ENCODE measurements around the gene ADH1B. TPM values are rescaled to one million over a fixed set of nuclear protein-coding genes. Genes with fewer than 3 reads are reported as not detected.

ADH1B gene
- total RNA-seq, 1 experiment from 2014 or later: not detected

DNA sequence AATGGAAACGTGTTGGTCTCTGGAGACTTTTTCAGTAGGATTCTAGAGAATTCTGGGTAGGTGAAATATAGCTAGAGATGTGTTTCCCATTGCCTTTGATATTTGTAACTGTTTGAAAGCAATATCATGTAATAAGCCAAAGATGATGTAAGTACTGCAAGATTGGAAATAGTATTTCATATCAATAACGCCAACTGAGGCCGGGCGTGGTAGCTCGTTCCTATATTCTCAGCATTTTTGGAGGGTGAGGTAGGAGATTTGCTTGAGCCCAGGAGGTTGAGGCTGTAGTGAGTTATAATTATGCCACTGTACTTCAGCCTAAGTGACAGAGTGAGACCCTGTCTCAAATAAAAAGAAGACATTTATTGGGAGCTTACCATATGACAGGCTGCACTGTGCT is 39.9 kb downstream of the ADH1B start:
- in situ Hi-C loops (cut with HindIII; ENCODE audit: low pct_unique_long_range_greater_than_20kb, low sequenced_read_pairs): no loop called here
- DNase-seq (ENCODE audit: low read depth, low spot score): no peak

DNA sequence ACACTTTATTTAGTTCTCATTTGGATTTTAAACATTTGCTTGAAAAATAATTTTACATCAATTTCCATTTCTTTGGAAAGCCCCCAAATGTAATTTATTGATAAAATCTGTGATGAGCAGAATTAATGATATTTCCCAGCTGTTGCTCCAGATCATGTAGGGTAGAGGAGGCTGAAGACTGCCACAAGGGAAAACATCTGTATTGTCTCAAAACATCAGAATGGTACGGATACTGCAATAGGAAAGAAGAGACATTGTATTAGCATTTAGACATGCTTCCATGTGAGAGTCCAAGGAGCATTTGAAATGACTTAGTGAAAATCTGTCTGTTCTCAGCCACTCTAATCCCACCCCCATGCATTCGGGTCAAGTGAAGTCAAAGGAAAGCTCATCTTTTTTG is 44.8 kb downstream of the ADH1B start:
- in situ Hi-C loops (cut with HindIII; ENCODE audit: low pct_unique_long_range_greater_than_20kb, low sequenced_read_pairs): no loop called here
- no peak for DNase-seq (ENCODE audit: low read depth, low spot score)

DNA sequence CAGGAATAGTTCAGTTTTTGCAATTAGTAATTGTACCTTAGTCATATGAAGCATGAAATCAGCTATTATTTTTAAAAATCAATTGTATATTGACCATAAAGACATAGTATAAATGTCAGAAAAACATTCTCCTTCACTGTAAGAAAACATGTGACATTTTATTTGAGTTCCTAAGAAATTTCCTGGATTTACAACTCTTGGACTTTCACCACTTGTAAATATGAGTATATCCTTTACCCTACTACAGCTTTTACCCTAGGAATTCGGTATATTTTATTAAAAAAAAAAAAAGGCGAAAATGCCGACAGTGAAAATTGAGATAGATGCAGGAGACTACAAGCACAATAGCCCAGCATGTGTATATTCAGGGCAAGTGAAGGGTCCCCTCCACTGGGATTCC is 45.3 kb downstream of the ADH1B start:
- no peak for DNase-seq (ENCODE audit: low read depth, low spot score)
- in situ Hi-C loops (cut with HindIII; ENCODE audit: low pct_unique_long_range_greater_than_20kb, low sequenced_read_pairs): no loop called here

DNA sequence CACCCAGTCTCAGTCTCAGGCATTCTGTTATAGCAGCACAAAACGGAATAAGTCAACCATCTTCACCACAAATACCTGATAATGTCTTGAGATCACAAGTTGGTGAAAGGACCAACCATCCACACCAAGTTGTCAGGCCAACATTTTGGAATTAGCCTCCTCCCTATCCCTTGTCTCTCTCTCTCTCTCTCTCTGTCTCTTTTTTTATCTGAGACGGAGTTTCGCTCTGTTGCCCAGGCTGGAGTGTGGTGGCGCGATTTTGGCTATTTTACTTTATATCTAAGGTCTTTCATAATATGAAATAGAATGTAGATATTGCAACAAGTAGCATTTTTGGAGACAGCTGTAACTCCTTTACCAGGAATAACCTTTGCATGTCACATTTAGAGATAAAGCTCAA is 46.2 kb downstream of the ADH1B start:
- no peak for DNase-seq (ENCODE audit: low read depth, low spot score)

DNA sequence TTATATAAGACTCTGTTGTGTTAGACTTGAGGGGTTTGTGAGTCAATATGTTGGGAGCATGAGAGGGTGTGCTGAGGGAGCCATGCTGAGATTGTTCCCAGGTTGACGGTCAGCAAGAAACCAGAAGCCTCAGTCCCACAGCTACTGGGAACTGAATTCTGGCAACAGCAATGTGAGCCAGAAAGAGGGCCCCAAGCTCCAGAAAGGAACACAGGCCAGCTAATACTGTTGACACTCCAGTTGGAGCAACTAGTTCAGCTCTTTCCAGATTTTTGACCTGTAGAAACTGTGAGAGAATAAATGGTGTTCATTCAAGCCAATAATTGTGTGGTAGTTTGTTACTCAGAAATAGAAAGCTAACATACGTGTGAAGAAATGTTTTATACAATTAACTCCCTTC is 47.5 kb downstream of the ADH1B start:
- DNase-seq (ENCODE audit: low read depth, low spot score): no peak
- in situ Hi-C loops (cut with HindIII; ENCODE audit: low pct_unique_long_range_greater_than_20kb, low sequenced_read_pairs): no loop called here

More for the DNA sequence above, 46.2 kb downstream of the ADH1B start:
- in situ Hi-C loops (cut with HindIII; ENCODE audit: low pct_unique_long_range_greater_than_20kb, low sequenced_read_pairs): no loop called here

DNA sequence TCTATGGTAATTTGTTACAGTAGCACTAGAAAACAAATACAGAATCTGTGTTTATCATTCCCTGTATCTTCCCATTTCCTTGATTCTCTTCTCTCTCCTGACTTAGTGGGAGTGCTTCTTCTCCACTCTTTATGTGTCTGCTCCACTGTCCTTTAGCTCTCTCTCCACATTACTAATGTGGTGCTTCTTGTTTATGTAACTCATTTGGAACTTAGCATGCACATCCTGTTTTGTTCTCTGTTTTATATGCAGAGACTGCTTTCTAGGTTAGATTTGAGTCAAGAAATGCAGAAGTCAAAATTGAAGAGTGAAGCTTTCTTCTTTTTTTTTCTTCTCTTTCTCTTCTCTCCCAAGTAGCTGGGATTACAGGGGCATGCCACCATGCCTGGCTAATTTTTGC is 56.3 kb downstream of the ADH1B start:
- in situ Hi-C loops (cut with HindIII; ENCODE audit: low pct_unique_long_range_greater_than_20kb, low sequenced_read_pairs): no loop called here
- DNase-seq (ENCODE audit: low read depth, low spot score): no peak

Other genes starting within 250 kb of the ADH1B start
- gene ADH5, start 232.6 kb downstream of the ADH1B start, total RNA-seq (2014; rRNA removed; shearing (Covaris generic)): 117 and 136 TPM in 2 replicates
- gene ADH4, start 177.1 kb downstream of the ADH1B start, total RNA-seq (2014; rRNA removed; shearing (Covaris generic)): not detected in 2 replicates
- gene ADH6, start 102.2 kb downstream of the ADH1B start, total RNA-seq (2014; rRNA removed; shearing (Covaris generic)): not detected in 2 replicates
- gene ADH1A, start 30.4 kb downstream of the ADH1B start, total RNA-seq (2014; rRNA removed; shearing (Covaris generic)): not detected in 2 replicates
- not detected in 2 replicates for gene ADH1C, start 31.3 kb upstream of the ADH1B start, total RNA-seq (2014; rRNA removed; shearing (Covaris generic))
- gene ADH7, start 113.9 kb upstream of the ADH1B start, total RNA-seq (2014; rRNA removed; shearing (Covaris generic)): not detected in 2 replicates
- not detected in 2 replicates for gene C4orf17, start 189.6 kb upstream of the ADH1B start, total RNA-seq (2014; rRNA removed; shearing (Covaris generic))
- gene TRMT10A, start 242.6 kb upstream of the ADH1B start, total RNA-seq (2014; rRNA removed; shearing (Covaris generic)): 8.4 and 9.0 TPM in 2 replicates